Astrocyte (in vitro differentiated cells and primary cell): ENCODE data around the gene PAGR1.

Source experiments
- EZH2 ChIP-seq: IDR thresholded peaks from 2 replicates; pipeline ENCODE4 v1.6.1; 2012; ENCODE audit warnings: mild to moderate bottlenecking, low read length, inconsistent platforms; ENCODE audit not compliant: insufficient read depth
- TF ChIP-seq, protein P1 (sequence below): IDR thresholded peaks from 2 replicates; pipeline ENCODE4 v1.5.1; 2011; ENCODE audit warnings: low read depth, mild to moderate bottlenecking, inconsistent platforms, low read length, moderate library complexity; ENCODE audit not compliant: insufficient read depth

DNA sequence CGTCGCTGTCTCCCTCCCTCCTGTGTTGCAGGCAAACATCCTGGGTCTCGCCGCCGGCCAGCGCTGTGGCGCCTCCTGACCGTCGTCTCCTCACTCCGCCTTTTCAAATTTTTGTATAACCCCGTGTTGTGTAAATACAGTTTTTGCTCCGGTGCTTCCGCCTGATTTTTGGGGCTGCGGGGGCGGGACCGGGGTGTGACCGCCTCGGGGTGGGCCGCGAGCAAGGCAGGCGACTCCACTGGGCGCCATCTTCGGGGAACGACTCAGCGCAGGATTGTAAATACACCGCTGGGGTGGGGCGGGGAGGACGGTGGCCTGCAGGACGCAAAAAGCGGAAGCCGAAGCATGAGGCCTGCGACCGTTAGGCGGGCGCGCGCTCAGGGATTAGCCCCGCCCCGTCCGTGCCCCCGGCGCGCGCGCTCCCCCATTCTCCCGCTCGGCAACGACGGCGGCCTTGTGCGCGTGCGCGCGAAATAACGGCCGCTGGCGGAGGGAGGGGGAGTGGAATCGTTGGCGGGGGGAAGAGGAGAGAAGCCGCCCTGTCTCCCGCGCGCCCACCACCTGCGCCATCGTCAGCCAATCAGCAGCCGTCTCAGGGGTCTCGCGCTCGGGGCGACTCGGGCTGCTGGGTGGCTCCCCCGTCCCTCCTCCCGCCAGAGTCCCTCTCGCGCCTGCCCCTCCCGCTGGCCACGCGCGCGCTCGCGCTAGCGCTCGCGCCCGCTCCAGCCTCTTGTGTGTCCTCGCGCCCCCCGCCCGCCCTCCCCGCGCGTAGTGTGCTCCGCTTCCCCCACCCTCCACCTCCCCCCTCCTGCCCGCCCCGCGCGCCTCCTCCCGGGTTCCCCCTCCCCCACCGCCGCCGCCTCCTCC is 10.5 kb upstream of the PAGR1 start:
- TF ChIP-seq, protein P1, sequence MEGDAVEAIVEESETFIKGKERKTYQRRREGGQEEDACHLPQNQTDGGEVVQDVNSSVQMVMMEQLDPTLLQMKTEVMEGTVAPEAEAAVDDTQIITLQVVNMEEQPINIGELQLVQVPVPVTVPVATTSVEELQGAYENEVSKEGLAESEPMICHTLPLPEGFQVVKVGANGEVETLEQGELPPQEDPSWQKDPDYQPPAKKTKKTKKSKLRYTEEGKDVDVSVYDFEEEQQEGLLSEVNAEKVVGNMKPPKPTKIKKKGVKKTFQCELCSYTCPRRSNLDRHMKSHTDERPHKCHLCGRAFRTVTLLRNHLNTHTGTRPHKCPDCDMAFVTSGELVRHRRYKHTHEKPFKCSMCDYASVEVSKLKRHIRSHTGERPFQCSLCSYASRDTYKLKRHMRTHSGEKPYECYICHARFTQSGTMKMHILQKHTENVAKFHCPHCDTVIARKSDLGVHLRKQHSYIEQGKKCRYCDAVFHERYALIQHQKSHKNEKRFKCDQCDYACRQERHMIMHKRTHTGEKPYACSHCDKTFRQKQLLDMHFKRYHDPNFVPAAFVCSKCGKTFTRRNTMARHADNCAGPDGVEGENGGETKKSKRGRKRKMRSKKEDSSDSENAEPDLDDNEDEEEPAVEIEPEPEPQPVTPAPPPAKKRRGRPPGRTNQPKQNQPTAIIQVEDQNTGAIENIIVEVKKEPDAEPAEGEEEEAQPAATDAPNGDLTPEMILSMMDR: no peak
- TF ChIP-seq EZH2: no peak
